GM11168 (cell line): ENCODE measurements around the gene TBRG1.

Experiments used
- in situ Hi-C: fragments of 300-500 bp; cut with MboI; formaldehyde crosslinking; loops from one replicate; pipeline ENCODE4 v1.12.0; 2022; ENCODE audit warnings: low sequenced_read_pairs; ENCODE audit not compliant: unreplicated experiment

Gene TBRG1

GRCh38 chr11:124612045-124612444, 10.6 kb upstream of the TBRG1 start:
- in situ Hi-C loops, result no loop called here

GRCh38 chr11:124612567-124613246, 10.0 kb upstream of the TBRG1 start:
- in situ Hi-C loops, result no loop called here

- in situ Hi-C loops, result no loop called here
Measured at GRCh38 chr11:124618863-124619262, 3.8 kb upstream of the TBRG1 start.

- in situ Hi-C loops, result no loop called here
Measured at GRCh38 chr11:124623861-124624525, 1.3 kb downstream of the TBRG1 start.

- in situ Hi-C loops, result no loop called here
Measured at GRCh38 chr11:124625504-124626168, 3.0 kb downstream of the TBRG1 start.

- in situ Hi-C loops, result no loop called here
Measured at GRCh38 chr11:124627546-124627945, 4.9 kb downstream of the TBRG1 start.

GRCh38 chr11:124629961-124630360, 7.3 kb downstream of the TBRG1 start:
- in situ Hi-C loops, result no loop called here

GRCh38 chr11:124633355-124633754, 10.7 kb downstream of the TBRG1 start:
- in situ Hi-C loops, result no loop called here

- in situ Hi-C loops, result no loop called here
Measured at GRCh38 chr11:124635932-124636331, 13.3 kb downstream of the TBRG1 start.

- in situ Hi-C loops, result no loop called here
Measured at GRCh38 chr11:124638500-124638899, 15.8 kb downstream of the TBRG1 start.

- in situ Hi-C loops, result no loop called here
Measured at GRCh38 chr11:124639186-124639585, 16.5 kb downstream of the TBRG1 start.

- in situ Hi-C loops, result no loop called here
Measured at GRCh38 chr11:124640666-124641065, 18.0 kb downstream of the TBRG1 start.

- in situ Hi-C loops, result no loop called here
Measured at GRCh38 chr11:124642628-124643027, 20.0 kb downstream of the TBRG1 start.

- in situ Hi-C loops, result no loop called here
Measured at GRCh38 chr11:124643042-124643604, 20.5 kb downstream of the TBRG1 start.

- in situ Hi-C loops, result no loop called here
Measured at GRCh38 chr11:124643605-124644425, 21.2 kb downstream of the TBRG1 start.

- in situ Hi-C loops, result no loop called here
Measured at GRCh38 chr11:124644426-124645280, 22.0 kb downstream of the TBRG1 start.

- in situ Hi-C loops, result no loop called here
Measured at GRCh38 chr11:124646148-124646547, 23.5 kb downstream of the TBRG1 start.

- in situ Hi-C loops, result no loop called here
Measured at GRCh38 chr11:124648610-124649009, 25.9 kb downstream of the TBRG1 start.
